ENCODE results near the gene PGBD2.
"Not testable (repeated sequence)": the region's sequence is repeated elsewhere in the genome, so short reads cannot be mapped to it uniquely, and the experiment has no call there.

The PGBD2 gene

GRCh38 chr1:248906009-248906752 is at the start of gene PGBD2:
TSS of gene PGBD2 (plus strand) at chr1:248906235. CDS start at chr1:248913863, 7,628 bp downstream.
- DNase-seq: peak; percentile 88

- DNase-seq: no peak
Observed at GRCh38 chr1:248857201-248857600, 48.8 kb upstream of the PGBD2 start.

GRCh38 chr1:248857749-248858095 is 48.3 kb upstream of the PGBD2 start:
- no peak for DNase-seq

GRCh38 chr1:248858096-248858890 is 47.7 kb upstream of the PGBD2 start:
- DNase-seq: peak; percentile 39

- peak; percentile 96 for DNase-seq
Observed at GRCh38 chr1:248858891-248859889, 46.8 kb upstream of the PGBD2 start, which contains the start of gene ZNF692. TSS of gene ZNF692 (minus strand) at chr1:248859085. CDS start at chr1:248858309, 776 bp downstream.

- DNase-seq: no peak
Observed at GRCh38 chr1:248860007-248860406, 46.0 kb upstream of the PGBD2 start.

- no peak for DNase-seq
Observed at GRCh38 chr1:248861616-248862015, 44.4 kb upstream of the PGBD2 start.

GRCh38 chr1:248862695-248862997 is 43.4 kb upstream of the PGBD2 start:
- DNase-seq: no peak

- peak; percentile 77 for DNase-seq
Observed at GRCh38 chr1:248862998-248863881, 42.8 kb upstream of the PGBD2 start.

GRCh38 chr1:248871837-248872401 is 34.1 kb upstream of the PGBD2 start:
- DNase-seq: no peak

- DNase-seq: peak; percentile 56
Observed at GRCh38 chr1:248872752-248873408, 33.2 kb upstream of the PGBD2 start.

GRCh38 chr1:248873409-248873992 is 32.5 kb upstream of the PGBD2 start:
- DNase-seq: peak; percentile 87

- peak; percentile 71 for DNase-seq
Observed at GRCh38 chr1:248873993-248874533, 32.0 kb upstream of the PGBD2 start.

- DNase-seq: no peak
Observed at GRCh38 chr1:248881261-248881660, 24.8 kb upstream of the PGBD2 start.

GRCh38 chr1:248882427-248882826 is 23.6 kb upstream of the PGBD2 start:
- not testable (repeated sequence) for DNase-seq

GRCh38 chr1:248884632-248885295 is 21.3 kb upstream of the PGBD2 start:
- no peak for DNase-seq

GRCh38 chr1:248885646-248886045 is 20.4 kb upstream of the PGBD2 start:
- no peak for DNase-seq

- DNase-seq: no peak
Observed at GRCh38 chr1:248886237-248886895, 19.7 kb upstream of the PGBD2 start.

GRCh38 chr1:248889914-248890243 is 16.2 kb upstream of the PGBD2 start:
- DNase-seq: not testable (repeated sequence)
